Activated CD4-positive, alpha-beta T cell treated with anti-CD3 and anti-CD28 coated beads for 24 hours (primary cell): ENCODE measurements around the gene ADK.
"Not testable (repeated sequence)": the region's sequence is repeated elsewhere in the genome, so short reads cannot be mapped to it uniquely, and the experiment has no call there.

Experiments used
- DNase-seq, 2 donors: peaks; one replicate each; pipeline ENCODE4 v3.0.0-alpha.2; 2020; ENCODE audit warnings: low read depth in 2 of 2

Gene ADK

DNA sequence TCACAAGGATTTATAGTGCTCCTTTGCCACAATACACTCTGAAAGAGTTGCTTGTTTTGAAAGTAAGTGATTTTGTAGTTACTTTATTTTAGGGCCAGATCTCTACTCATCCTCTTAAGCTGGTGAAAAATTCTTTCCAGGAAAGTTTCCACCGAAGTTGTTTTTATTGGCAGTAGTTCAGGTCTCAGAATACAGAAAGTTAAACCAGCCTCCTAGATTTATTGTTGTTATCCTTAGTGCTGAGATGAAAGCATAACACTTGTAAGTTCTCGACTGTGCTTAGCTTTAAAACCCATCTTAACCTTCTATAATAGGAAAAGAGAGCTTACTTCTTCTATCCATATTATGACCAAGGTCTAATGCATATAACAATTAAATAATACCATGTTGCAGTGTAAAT is 5.9 kb upstream of the ADK start:
- no peak for DNase-seq

GRCh38 chr10:74146980-74147379 is 4.0 kb upstream of the ADK start:
- not testable (repeated sequence) for DNase-seq

GRCh38 chr10:74150204-74150989 is 624 bp upstream of the ADK start, which contains the start of gene AP3M1:
Gene AP3M1, minus strand, starts transcription at chr10:74150828. Its CDS starts 12,449 bp downstream, at chr10:74138379.
- DNase-seq = peak; percentile 62 to 70

DNA sequence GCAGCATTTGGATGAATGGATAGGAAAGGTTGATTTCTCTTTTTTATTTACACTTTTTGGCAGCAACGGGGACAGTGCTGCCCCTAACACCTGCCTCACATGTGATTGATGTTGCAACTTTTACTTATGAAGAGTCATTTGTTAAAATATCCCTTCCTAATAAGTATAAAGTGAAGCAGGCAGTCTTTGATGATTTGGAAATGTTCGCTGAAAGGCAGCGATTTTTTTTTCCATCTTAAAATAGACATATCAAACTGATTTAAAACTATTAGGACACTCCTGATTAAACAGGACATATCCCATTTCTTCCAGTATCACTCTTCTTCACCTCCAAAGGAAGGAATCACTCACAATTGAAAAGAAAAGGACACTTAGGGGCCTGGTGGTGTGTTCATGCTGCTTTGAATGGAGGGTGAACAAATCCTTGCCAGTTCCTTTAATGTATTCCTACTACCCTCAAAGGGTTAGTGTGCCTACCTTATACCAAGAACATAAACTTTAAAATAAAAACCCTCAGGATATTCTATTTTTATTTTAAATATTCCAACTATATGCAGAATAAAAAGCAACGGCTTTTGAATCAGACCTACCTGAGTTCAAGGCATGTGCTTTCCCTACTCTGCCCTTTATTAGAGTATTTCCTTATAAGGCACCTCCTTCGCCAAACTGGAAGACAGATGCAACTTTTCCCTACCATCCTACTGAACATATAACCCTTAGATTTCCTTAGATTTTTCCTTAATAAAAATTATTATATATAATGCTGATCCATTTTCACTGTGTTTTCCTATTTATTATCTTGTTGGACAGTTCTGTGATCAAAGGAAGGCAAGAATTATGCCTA is 1.1 kb downstream of the ADK start:
- DNase-seq = no peak

GRCh38 chr10:74153123-74153522 is 2.1 kb downstream of the ADK start:
- DNase-seq = no peak

DNA sequence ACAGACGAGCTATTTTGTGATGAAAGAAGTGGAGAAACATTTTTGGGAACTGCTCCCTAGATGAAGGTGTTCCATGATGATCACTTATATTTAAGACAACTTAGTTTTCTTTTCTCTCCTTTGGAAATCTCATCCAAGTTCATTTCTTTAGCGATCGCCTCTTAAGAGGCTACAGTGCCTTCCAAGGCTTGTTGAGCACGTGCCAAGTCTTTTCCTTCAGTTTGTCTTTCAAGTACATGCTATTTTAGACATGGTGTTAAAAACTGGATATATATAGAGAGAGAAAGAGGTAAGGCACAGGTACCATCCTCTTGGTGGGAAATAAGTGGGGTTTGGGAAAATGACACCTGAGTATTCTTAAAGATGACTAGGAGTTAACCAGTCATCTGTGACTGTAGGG is 2.7 kb downstream of the ADK start:
- DNase-seq = no peak

- DNase-seq = no peak
Observed at GRCh38 chr10:74156919-74157289, 5.9 kb downstream of the ADK start.

DNA sequence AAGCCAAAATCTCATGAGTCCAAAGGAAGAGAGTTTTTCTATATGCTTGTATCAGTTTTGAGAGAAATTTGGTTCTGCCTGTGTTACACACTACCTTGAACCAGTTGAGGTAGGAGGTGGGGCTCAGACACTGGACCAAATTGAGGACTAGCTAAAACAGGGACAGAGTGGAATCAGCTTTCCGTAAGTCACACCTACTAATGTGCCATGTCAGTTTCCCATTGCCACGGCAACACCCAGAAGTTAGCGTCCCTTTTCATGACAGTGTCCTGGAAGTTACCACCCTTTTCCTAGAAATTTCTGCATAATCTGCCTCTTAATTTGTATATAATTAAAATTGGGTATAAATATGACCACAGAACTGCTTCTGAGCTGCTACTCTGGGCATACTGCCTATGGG is 9.0 kb downstream of the ADK start:
- DNase-seq = no peak

DNA sequence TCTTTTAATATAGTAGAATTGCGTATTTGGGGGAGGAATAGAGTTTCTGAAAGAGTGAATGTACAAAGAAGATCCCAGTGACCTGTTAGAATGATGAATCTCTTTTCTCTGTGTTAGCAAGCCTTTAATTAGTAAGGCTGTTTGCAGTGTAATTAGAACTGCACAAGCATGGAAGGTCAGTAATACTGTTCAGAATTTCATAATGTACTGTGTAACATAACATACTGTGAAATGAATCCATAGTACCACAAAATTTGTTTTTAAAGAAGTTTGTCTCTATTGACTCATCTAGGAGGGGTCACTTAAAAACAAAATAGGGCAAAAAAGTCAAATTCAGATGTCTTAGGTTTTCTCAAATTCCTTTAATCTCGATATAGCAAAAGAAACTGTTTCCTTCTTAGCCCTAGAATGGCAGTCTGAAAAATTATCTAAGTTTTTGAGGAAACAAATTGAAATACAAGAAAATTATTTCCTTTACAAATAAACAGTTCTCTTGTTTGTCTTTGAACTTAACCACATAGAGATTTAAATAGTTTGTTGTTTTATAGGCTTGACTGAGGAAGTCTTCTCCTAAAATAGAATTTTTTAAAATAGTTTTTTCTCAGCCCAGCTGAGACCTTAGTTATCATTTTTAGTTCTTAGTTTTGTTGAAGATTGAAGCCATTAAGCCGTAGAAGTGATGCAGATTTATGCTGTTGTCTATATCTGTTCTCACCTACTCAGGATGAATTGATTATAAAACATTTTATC is 12.5 kb downstream of the ADK start:
- DNase-seq = no peak

GRCh38 chr10:74164716-74165529 is 13.9 kb downstream of the ADK start:
- no peak for DNase-seq

GRCh38 chr10:74165530-74165901 is 14.5 kb downstream of the ADK start:
- no peak for DNase-seq

DNA sequence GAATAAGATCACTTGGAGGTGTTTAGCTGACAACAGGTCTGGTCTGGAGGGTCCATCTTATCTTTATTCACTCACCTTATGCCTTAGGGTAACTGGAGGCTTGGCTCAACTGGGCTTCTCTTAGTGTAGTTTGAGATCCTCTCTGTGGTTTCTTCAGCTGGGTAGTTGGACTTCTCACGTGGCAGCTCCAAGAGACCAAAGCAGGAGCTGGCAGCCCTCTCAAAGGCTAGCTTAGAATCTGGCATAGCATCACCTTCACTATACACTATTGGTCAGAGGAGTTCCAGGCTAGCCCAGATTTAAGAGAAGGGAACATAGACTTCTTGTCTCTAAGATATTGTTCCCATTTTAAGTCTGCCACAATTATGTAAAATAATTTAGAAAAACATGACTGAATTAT is 16.4 kb downstream of the ADK start:
- DNase-seq = no peak

DNA sequence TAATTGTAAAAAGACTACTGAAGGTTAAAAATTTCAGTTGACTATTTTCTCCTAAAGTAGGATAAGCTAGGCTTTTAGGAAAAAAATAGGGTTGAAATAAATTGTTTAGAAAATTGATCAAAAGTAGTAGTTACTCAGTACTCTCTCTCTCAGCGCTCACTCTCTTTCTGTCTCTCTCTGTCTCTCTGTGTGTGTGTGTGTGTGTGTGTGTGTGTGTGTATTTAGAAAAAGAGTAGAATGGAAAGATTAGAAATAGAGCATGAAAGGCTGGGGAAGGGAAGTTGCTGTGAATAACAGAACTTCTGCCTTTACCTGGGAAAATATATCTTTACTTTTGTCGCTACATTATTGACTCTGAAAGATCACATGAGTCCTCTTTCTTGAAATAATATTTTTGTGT is 20.6 kb downstream of the ADK start:
- DNase-seq = no peak

- no peak for DNase-seq
Observed at GRCh38 chr10:74174521-74174920, 23.5 kb downstream of the ADK start.

DNA sequence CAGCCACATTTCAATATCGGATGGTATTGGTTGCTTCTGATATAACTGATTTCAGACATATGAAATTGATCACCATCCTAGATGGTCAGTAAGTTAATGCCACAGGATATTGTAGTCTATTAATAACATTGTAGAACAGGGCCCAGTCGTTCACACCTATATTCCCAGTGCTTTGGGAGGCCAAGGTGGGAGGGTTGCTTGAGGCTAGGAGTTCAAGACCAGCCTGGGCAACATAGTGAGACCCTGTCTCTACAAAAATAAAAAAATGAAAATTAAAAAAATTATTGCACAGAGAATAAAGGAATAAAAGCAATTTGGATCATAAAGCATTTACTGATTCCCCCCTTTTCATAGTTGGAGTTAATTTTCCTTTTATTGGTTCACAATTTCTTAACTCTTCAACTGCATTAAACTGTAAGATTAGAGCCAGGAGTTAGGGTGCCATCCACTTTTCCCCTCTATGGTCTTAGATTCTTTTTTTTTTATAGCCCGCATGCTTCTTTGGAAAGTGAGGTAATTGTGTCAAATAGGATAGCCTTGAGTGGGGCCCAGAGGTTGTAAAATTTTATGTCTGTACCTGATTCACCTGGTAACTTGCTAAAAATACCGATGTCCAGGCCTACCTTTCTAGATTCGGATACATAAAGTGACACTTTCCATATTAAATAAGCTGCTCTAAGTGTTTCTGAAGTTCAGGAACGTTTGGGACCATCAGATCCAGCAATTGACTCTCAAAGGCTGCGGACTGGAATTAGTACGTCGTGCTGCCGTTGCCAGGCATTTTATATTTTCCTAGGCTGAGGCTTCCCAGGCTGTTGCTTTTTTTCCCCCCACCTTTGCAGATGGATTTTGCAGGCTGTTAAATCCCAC is 24.7 kb downstream of the ADK start:
- no peak for DNase-seq

DNA sequence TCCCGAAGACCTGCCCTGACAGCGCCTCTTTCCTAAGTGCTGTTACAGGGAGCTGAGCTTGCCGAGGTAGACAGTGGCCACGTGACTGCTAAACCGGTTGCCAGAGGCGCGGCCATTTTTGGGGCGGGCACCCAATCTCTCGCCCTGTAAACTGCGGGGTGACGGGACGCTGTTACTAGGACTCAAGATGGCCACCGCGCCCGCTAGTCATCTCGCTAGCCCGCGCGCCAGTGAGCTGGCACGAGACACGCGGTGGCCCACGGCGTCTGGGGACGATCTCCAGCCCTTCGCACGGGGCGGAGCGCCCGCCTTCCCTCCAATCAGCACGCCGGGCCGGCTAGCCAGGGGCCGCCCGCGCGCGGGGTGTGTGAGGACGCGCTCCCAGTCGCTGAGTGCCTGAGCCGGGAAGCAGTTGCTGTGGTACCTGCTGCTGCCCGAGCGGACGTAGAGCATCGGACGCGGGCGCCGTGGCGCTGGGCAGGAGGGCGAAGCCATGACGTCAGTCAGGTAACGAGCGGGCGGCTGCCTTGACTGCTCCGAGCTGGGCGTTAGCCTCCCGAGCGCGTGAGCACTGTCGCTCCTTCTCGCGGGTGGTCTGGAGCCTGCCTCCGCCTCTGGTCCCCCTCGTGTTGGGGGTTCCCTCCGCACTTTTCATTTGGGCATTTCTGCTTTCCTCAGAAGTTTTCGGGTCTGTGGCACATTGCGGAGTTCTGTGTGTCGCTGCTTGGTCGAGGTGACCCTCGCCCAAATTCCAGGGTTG is 25.5 kb downstream of the ADK start:
- DNase-seq = peak; percentile 90 to 92

DNA sequence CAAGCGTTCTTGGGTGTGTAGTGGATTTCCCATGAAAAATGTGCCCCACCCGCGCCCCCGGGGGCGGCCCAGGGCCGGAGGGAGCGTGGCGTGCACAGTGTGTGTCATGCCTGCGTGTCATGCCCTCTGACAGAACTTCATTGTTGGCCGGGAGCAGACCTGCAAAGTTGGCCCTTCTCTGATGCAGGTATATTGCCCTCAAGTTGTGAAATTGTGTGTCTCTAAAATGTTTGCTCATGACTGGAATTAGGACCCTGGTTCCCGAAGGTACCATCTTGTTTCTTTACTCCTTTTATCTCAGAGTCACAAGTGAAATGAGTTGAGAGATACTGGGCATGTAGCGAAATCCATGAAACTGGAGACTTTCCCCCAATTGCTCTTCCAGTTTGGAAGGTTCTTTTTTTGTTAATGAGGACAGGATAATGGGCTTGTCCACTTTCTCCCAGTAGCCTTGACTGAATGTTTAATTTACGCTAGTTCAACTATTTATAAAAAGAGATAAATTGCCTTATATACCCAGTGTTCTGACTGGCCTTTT is 26.2 kb downstream of the ADK start:
- peak; percentile 9 to 28 for DNase-seq

- no peak for DNase-seq
Observed at GRCh38 chr10:74178042-74178791, 27.2 kb downstream of the ADK start.
